Effector memory CD8-positive, alpha-beta T cell (primary cell): ENCODE results near the gene EGR4.

Experiments used
- ATAC-seq: fragments of 150-1000 bp; cut with Tn5 transposase; replicated peaks from 2 replicates; pipeline ENCODE4 v1.10.0; 2021; ENCODE audit warnings: mild to moderate bottlenecking, moderate library complexity
- DNase-seq, 3 experiments: peaks; one replicate each; pipeline ENCODE4 v3.0.0; 2021
- H3K27ac Mint-ChIP-seq, 2 donors: one replicate each; pipeline ENCODE4 v1.8.0; 2022; ENCODE audit warnings: mild to moderate bottlenecking in 2 of 2, mixed read lengths in 2 of 2, moderate library complexity in 2 of 2
- H3K27me3 Mint-ChIP-seq, 2 donors: one replicate each; pipeline ENCODE4 v1.8.0; 2022; ENCODE audit warnings: mixed read lengths in 2 of 2
- H3K36me3 Mint-ChIP-seq: one replicate; pipeline ENCODE4 v1.8.0; 2022; ENCODE audit warnings: mild to moderate bottlenecking, moderate library complexity, mixed read lengths; ENCODE audit not compliant: insufficient read depth
- H3K4me1 Mint-ChIP-seq, 2 donors: one replicate each; pipeline ENCODE4 v1.8.0; 2022; ENCODE audit warnings: low read depth in 2 of 2, mixed read lengths in 2 of 2
- H3K4me3 Mint-ChIP-seq, 2 donors: one replicate each; pipeline ENCODE4 v1.8.0; 2022; ENCODE audit warnings: mild to moderate bottlenecking in 2 of 2, mixed read lengths in 2 of 2, moderate library complexity in 2 of 2
- H3K9me3 Mint-ChIP-seq, 2 donors: one replicate each; pipeline ENCODE4 v1.8.0; 2022; ENCODE audit warnings: mixed read lengths in 2 of 2

EGR4 gene

GRCh38 chr2:73243884-73244570, 49.3 kb downstream of the EGR4 start:
- Mint-ChIP-seq H3K4me1 (peaks cover 8 to 26% of the 10 kb centered on the region in 2 donors), H3K4me3 (no peak overlapping the region), H3K9me3 (no peaks in the 10 kb centered on the region), H3K27me3 (no peaks in the 10 kb centered on the region), H3K36me3 (peaks cover 75% of the 10 kb centered on the region), H3K27ac (no peak overlapping the region)
- ATAC-seq: no peak
- DNase-seq: no peak
